Astrocyte (in vitro differentiated cells and primary cell): ENCODE measurements around the gene CDYL. TPM values are rescaled to one million over a fixed set of nuclear protein-coding genes. Genes with fewer than 3 reads are reported as not detected.

Experiments used
- DNase-seq: peaks from one replicate; pipeline ENCODE4 v3.0.0-alpha.2; 2010; ENCODE audit warnings: low read depth
- FAIRE-seq: peaks from 2 replicates; lab custom pipeline; 2011; peaks lifted over from hg19 to GRCh38; lab: Jason Lieb, UNC
- H2AFZ ChIP-seq: 2 replicates; pipeline ENCODE4 v1.6.0; 2012; ENCODE audit warnings: low read depth, low read length, inconsistent platforms
- H3K27ac ChIP-seq: 2 replicates; pipeline ENCODE4 v1.5.1; 2011; ENCODE audit warnings: low read depth, low read length, inconsistent platforms
- H3K27me3 ChIP-seq: 2 replicates; pipeline ENCODE4 v1.6.0; 2011; ENCODE audit warnings: low read length, inconsistent platforms; ENCODE audit not compliant: insufficient read depth
- H3K36me3 ChIP-seq: 2 replicates; pipeline ENCODE4 v1.5.1; 2011; ENCODE audit warnings: low read length, inconsistent platforms; ENCODE audit not compliant: insufficient read depth
- H3K4me1 ChIP-seq: 2 replicates; pipeline ENCODE4 v1.5.1; 2011; ENCODE audit warnings: low read length, inconsistent platforms; ENCODE audit not compliant: insufficient read depth
- H3K4me2 ChIP-seq: 2 replicates; pipeline ENCODE4 v1.6.0; 2012; ENCODE audit warnings: low read length, inconsistent platforms
- H3K4me3 ChIP-seq: 2 replicates; pipeline ENCODE4 v1.5.1; 2011; ENCODE audit warnings: low read depth, mild to moderate bottlenecking, low read length, inconsistent platforms; ENCODE audit not compliant: insufficient read depth
- H3K79me2 ChIP-seq: 2 replicates; pipeline ENCODE4 v1.6.0; 2012; ENCODE audit warnings: mild to moderate bottlenecking, low read length, inconsistent platforms; ENCODE audit not compliant: insufficient read depth
- H3K9ac ChIP-seq: 2 replicates; pipeline ENCODE4 v1.6.0; 2012; ENCODE audit warnings: mild to moderate bottlenecking, low read length, inconsistent platforms
- H3K9me3 ChIP-seq: 2 replicates; pipeline ENCODE4 v1.5.1; 2012; ENCODE audit warnings: low read depth, mild to moderate bottlenecking, low read length, inconsistent platforms; ENCODE audit not compliant: insufficient read depth
- H4K20me1 ChIP-seq: 2 replicates; pipeline ENCODE4 v1.6.0; 2012; ENCODE audit warnings: low read length, inconsistent platforms; ENCODE audit not compliant: insufficient read depth
- H3K27ac Mint-ChIP-seq: one replicate; pipeline ENCODE4 v1.8.0; 2021; ENCODE audit warnings: mild to moderate bottlenecking, mixed read lengths; ENCODE audit not compliant: unreplicated experiment
- H3K27me3 Mint-ChIP-seq: one replicate; pipeline ENCODE4 v1.8.0; 2021; ENCODE audit warnings: low read depth, mixed read lengths; ENCODE audit not compliant: unreplicated experiment
- H3K36me3 Mint-ChIP-seq: one replicate; pipeline ENCODE4 v1.8.0; 2021; ENCODE audit warnings: low read depth, mixed read lengths; ENCODE audit not compliant: unreplicated experiment
- H3K4me1 Mint-ChIP-seq: one replicate; pipeline ENCODE4 v1.8.0; 2021; ENCODE audit warnings: low read depth, mixed read lengths; ENCODE audit not compliant: unreplicated experiment
- H3K4me3 Mint-ChIP-seq: one replicate; pipeline ENCODE4 v1.8.0; 2021; ENCODE audit warnings: mild to moderate bottlenecking, moderate library complexity, mixed read lengths; ENCODE audit not compliant: unreplicated experiment
- H3K9me3 Mint-ChIP-seq: one replicate; pipeline ENCODE4 v1.8.0; 2021; ENCODE audit warnings: mild to moderate bottlenecking, mixed read lengths; ENCODE audit not compliant: unreplicated experiment
- EZH2 ChIP-seq: IDR thresholded peaks from 2 replicates; pipeline ENCODE4 v1.6.1; 2012; ENCODE audit warnings: mild to moderate bottlenecking, low read length, inconsistent platforms; ENCODE audit not compliant: insufficient read depth
- total RNA-seq: library from RNA; stranded (reverse); gene quantifications from 2 replicates; pipeline ENCODE4 v1.2.1, GENCODE V29; 2021
- TF ChIP-seq, protein P1 (sequence below): IDR thresholded peaks from 2 replicates; pipeline ENCODE4 v1.5.1; 2011; ENCODE audit warnings: low read depth, mild to moderate bottlenecking, inconsistent platforms, low read length, moderate library complexity; ENCODE audit not compliant: insufficient read depth

Gene CDYL
- total RNA-seq, 1 donor from 2014 or later: 87.1 TPM

DNA sequence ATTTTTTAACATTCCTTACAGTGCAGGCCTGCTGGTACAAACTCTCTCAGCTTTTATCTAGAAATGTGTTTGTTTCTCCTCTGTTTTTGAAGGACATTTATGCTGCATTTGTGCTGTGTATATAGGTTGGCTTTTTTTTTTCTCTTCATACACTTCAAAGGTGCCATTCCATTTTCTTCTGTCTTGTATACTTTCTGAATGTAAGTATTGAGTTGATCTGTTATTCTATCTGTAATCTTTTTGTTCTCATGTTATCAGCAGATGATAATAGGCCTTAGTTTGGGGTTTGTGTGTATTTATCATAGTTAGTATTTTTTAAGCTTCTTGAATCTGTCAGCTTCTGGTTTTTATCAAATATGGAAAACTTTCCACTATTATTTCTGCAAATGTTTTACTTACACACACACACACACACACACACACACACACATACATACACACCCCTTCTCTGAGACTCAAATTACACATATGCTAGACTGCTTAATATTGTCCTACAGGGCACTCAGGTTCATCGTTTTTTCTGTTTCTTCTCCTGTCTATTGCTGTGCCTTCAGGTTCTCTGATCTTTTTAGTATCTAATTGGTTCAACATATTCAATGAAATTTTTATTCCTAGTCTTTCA is 153.0 kb downstream of the CDYL start:
- H4K20me1 ChIP-seq: peaks cover 75% of the 10 kb centered on the region
- Mint-ChIP-seq H3K4me3 (no peak overlapping the region), H3K36me3 (peaks cover 8% of the 10 kb centered on the region), H3K9me3 (no peaks in the 10 kb centered on the region), H3K27me3 (no peaks in the 10 kb centered on the region), H3K4me1 (peaks cover 71% of the 10 kb centered on the region), H3K27ac (peak overlapping the region; percentile 56)
- H2AFZ ChIP-seq: no peak overlapping the region
- no peaks in the 10 kb centered on the region for H3K9me3 ChIP-seq
- H3K4me3 ChIP-seq: no peak overlapping the region
- no peaks in the 10 kb centered on the region for H3K36me3 ChIP-seq
- no peak overlapping the region for H3K27ac ChIP-seq
- no peak overlapping the region for H3K9ac ChIP-seq
- TF ChIP-seq, protein P1, sequence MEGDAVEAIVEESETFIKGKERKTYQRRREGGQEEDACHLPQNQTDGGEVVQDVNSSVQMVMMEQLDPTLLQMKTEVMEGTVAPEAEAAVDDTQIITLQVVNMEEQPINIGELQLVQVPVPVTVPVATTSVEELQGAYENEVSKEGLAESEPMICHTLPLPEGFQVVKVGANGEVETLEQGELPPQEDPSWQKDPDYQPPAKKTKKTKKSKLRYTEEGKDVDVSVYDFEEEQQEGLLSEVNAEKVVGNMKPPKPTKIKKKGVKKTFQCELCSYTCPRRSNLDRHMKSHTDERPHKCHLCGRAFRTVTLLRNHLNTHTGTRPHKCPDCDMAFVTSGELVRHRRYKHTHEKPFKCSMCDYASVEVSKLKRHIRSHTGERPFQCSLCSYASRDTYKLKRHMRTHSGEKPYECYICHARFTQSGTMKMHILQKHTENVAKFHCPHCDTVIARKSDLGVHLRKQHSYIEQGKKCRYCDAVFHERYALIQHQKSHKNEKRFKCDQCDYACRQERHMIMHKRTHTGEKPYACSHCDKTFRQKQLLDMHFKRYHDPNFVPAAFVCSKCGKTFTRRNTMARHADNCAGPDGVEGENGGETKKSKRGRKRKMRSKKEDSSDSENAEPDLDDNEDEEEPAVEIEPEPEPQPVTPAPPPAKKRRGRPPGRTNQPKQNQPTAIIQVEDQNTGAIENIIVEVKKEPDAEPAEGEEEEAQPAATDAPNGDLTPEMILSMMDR: no peak
- TF ChIP-seq EZH2: no peak
- H3K27me3 ChIP-seq: no peaks in the 10 kb centered on the region
- peaks cover 34% of the 10 kb centered on the region for H3K79me2 ChIP-seq
- H3K4me1 ChIP-seq: peaks cover 14% of the 10 kb centered on the region
- H3K4me2 ChIP-seq: no peak overlapping the region
- FAIRE-seq: no peak
- no peak for DNase-seq

DNA sequence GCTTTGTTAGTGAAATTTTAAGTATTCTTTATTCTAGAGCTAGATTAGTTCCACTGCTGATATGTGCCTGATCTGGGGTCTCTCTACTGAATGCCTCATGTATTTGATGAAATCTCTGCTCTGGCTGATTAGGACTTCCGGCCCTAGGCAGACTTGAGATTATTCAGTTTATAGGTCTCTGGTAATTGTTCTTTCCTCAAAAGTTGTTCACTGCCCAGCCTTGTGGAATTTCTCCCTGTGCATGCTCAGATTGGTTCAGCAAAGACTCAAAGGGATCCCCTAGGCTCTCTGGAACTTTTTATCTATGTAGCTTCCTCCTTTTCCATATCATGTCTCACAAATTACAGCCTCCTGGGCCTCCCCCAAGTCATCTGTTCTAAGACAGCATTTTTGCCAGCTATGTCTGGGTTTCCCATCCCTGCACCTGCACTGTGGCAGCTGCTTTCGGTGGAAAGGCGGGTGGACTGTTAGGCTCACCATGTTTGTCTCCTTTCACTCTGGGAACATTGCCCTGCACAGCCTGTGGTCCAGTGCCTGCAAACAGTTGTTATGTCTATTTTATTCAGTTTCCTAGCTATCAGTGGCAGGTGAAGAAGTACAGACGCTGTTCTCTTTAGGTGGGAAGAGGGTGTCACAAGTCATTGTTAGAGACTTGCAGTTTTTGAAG is 154.0 kb downstream of the CDYL start:
- Histone ChIP-seq H2AFZ (no peak overlapping the region), H3K27ac (no peak overlapping the region), H3K9me3 (no peaks in the 10 kb centered on the region), H3K79me2 (peaks cover 35% of the 10 kb centered on the region), H3K4me2 (no peak overlapping the region), H3K4me1 (peaks cover 14% of the 10 kb centered on the region), H4K20me1 (peaks cover 74% of the 10 kb centered on the region), H3K9ac (no peak overlapping the region), H3K4me3 (no peak overlapping the region), H3K36me3 (no peaks in the 10 kb centered on the region), H3K27me3 (no peaks in the 10 kb centered on the region)
- no peak for DNase-seq
- H3K27me3 Mint-ChIP-seq: no peaks in the 10 kb centered on the region
- no peaks in the 10 kb centered on the region for H3K9me3 Mint-ChIP-seq
- peak overlapping the region; percentile 44 for H3K27ac Mint-ChIP-seq
- H3K36me3 Mint-ChIP-seq: peaks cover 8% of the 10 kb centered on the region
- H3K4me3 Mint-ChIP-seq: no peak overlapping the region
- FAIRE-seq: no peak
- peaks cover 67% of the 10 kb centered on the region for H3K4me1 Mint-ChIP-seq
- TF ChIP-seq, protein P1: no peak
- TF ChIP-seq EZH2: no peak
